Activated naive CD4-positive, alpha-beta T cell (primary cell): ENCODE measurements around the gene SPAG9.

Experiments used
- DNase-seq, 4 experiments: peaks; one replicate each; lab custom pipeline; 2025; lab: John Stamatoyannopoulos, UW

Gene SPAG9

DNA sequence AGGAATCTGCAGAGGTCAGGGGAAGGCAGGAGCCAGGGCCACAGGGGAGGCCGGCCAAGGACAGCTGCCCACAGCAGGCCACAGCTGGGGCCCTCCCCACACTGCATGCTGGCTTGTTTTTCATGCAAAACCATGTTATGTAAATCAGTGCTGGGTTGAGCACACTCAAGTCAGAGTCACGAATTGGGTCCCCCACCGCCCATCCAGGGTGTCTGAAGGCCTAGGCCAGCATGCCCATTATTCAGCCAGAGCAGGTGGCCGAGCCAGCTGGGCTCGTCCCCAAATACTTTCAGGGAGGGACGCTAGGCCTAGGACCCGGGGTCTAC is 203.3 kb downstream of the SPAG9 start:
- no peak for DNase-seq

DNA sequence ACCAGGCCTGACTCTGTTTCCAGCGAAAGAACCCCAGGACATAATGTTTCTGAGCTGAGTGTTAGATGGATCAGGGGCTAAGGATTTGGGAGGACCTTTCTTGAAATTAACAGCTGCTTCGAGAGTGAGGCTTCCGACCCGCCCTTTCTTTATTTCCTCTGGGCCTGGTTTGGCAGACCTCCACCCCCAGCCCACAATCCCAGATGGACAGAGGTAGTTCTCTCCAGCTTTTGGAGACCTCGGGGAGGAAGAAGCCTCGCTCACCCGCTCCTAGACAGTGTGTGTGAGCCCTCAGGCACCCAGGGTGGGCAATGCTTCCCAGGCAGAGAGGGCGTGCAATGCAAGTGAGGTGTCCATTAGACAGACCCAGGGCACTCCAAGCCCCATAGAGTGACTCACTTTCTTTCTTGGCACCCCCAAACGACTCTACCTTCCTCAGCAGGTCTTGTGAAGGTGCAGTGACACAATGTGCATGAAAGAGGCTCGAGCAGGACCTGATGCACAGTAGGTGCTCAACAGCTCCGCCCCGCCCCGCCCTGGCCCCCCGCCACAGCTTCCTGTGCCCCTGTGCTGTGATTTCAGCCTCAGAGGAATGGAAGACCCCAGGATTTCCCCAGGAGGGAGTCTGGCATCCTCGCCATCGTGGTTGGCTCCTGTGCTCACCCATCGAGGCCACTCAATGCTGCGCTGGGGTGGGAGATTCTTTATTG is 203.8 kb downstream of the SPAG9 start:
- no peak for DNase-seq

- no peak for DNase-seq
These were observed 204.5 kb downstream of the SPAG9 start for GRCh38 chr17:50916026-50916707.

- no peak for DNase-seq
These were observed 206.1 kb downstream of the SPAG9 start for GRCh38 chr17:50914505-50915063.

DNA sequence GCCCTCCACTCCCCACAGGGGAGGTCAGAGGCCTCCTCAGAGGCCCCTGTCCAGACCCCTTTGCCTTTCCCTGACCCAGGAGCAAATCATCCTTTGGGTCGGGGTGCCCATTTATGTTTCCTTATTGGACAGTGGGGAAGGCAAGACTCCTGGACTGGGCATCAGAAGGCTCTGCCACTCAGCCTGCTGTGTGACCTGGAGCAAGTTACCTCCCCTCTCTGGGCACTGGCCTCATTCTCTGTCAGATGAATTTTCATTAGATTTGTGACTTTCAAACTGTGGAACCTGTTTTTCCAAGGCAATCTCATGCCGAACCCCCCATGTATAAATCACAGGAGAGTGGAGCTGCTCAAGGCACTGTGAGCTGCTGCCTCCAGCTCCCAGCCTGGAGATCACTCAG is 207.5 kb downstream of the SPAG9 start:
- DNase-seq: no peak
